H9 (cell line): ENCODE measurements around the gene NEUROD2. TPM values are rescaled to one million over a fixed set of nuclear protein-coding genes. Genes with fewer than 3 reads are reported as not detected.

Source experiments
- DNase-seq: peaks from one replicate; pipeline ENCODE4 v3.0.0-alpha.2; 2017
- H2AFZ ChIP-seq: one replicate; pipeline ENCODE4 v1.6.1; 2013; ENCODE audit warnings: mild to moderate bottlenecking, low read length, control low read depth, moderate library complexity
- H2AK5ac ChIP-seq: 2 replicates; pipeline ENCODE4 v1.6.1; 2013; ENCODE audit warnings: low read length, control low read depth, mixed read lengths; ENCODE audit not compliant: insufficient read length
- H2BK120ac ChIP-seq: one replicate; pipeline ENCODE4 v1.6.1; 2013; ENCODE audit warnings: low read depth, mild to moderate bottlenecking, low read length, control low read depth, inconsistent platforms; ENCODE audit not compliant: poor library complexity, severe bottlenecking
- H2BK12ac ChIP-seq: 2 replicates; pipeline ENCODE4 v1.6.1; 2013; ENCODE audit warnings: low read length, control low read depth, mixed read lengths, low read depth; ENCODE audit not compliant: insufficient read length
- H2BK15ac ChIP-seq: 2 replicates; pipeline ENCODE4 v1.6.1; 2013; ENCODE audit warnings: low read depth, low read length, control low read depth
- H2BK20ac ChIP-seq: one replicate; pipeline ENCODE4 v1.6.1; 2013; ENCODE audit warnings: low read depth, mild to moderate bottlenecking, low read length, control low read depth, inconsistent platforms; ENCODE audit not compliant: poor library complexity, severe bottlenecking
- H2BK5ac ChIP-seq: 2 replicates; pipeline ENCODE4 v1.6.1; 2013; ENCODE audit warnings: low read length, control low read depth, mixed read lengths; ENCODE audit not compliant: insufficient read length
- H3K14ac ChIP-seq: 2 replicates; pipeline ENCODE4 v1.6.1; 2013; ENCODE audit warnings: low read length, control low read depth; ENCODE audit not compliant: insufficient read depth
- H3K18ac ChIP-seq: 2 replicates; pipeline ENCODE4 v1.6.1; 2013; ENCODE audit warnings: low read depth, mild to moderate bottlenecking, mixed read lengths, low read length, control low read depth; ENCODE audit not compliant: insufficient read length
- H3K23ac ChIP-seq: 2 replicates; pipeline ENCODE4 v1.6.1; 2013; ENCODE audit warnings: low read length, control low read depth, mixed read lengths, low read depth; ENCODE audit not compliant: insufficient read length
- H3K23me2 ChIP-seq: 2 replicates; pipeline ENCODE4 v1.6.1; 2013; ENCODE audit warnings: low read depth, mild to moderate bottlenecking, mixed read lengths, low read length, control low read depth; ENCODE audit not compliant: insufficient read length, poor library complexity, severe bottlenecking
- H3K27ac ChIP-seq: 2 replicates; pipeline ENCODE4 v1.5.1; 2013; ENCODE audit warnings: low read length, control low read depth, mixed read lengths, low read depth; ENCODE audit not compliant: insufficient read length
- H3K27me3 ChIP-seq: 2 replicates; pipeline ENCODE4 v1.6.1; 2013; ENCODE audit warnings: low read length, control low read depth, inconsistent platforms; ENCODE audit not compliant: insufficient read depth
- H3K4ac ChIP-seq: 2 replicates; pipeline ENCODE4 v1.6.1; 2013; ENCODE audit warnings: low read depth, mild to moderate bottlenecking, control low read depth, inconsistent platforms, low read length, moderate library complexity
- H3K4me1 ChIP-seq: 2 replicates; pipeline ENCODE4 v1.6.1; 2013; ENCODE audit warnings: low read length, control low read depth, inconsistent platforms; ENCODE audit not compliant: insufficient read depth
- H3K4me2 ChIP-seq: 2 replicates; pipeline ENCODE4 v1.6.1; 2013; ENCODE audit warnings: low read length, control low read depth, mixed read lengths; ENCODE audit not compliant: insufficient read length, insufficient read depth
- H3K56ac ChIP-seq: 2 replicates; pipeline ENCODE4 v1.6.1; 2013; ENCODE audit warnings: low read depth, mild to moderate bottlenecking, mixed read lengths, low read length, control low read depth; ENCODE audit not compliant: insufficient read length
- H3K79me1 ChIP-seq: 2 replicates; pipeline ENCODE4 v1.6.1; 2013; ENCODE audit warnings: low read depth, mild to moderate bottlenecking, moderate library complexity, low read length, control low read depth, inconsistent platforms; ENCODE audit not compliant: insufficient read depth, poor library complexity, severe bottlenecking
- H3K79me2 ChIP-seq: 2 replicates; pipeline ENCODE4 v1.6.1; 2013; ENCODE audit warnings: low read length, control low read depth, inconsistent platforms; ENCODE audit not compliant: insufficient read depth
- H3K9ac ChIP-seq: 2 replicates; pipeline ENCODE4 v1.6.1; 2013; ENCODE audit warnings: low read length, control low read depth, mixed read lengths; ENCODE audit not compliant: insufficient read length; ENCODE audit errors: extremely low read depth
- H3K9me3 ChIP-seq: one replicate; pipeline ENCODE4 v1.6.1; 2013; ENCODE audit warnings: low read depth, low read length, inconsistent platforms; ENCODE audit not compliant: control insufficient read depth
- H3T11ph ChIP-seq: one replicate; pipeline ENCODE4 v1.6.1; 2013; ENCODE audit warnings: mild to moderate bottlenecking, low read length, control low read depth, inconsistent platforms
- H4K20me1 ChIP-seq: one replicate; pipeline ENCODE4 v1.6.1; 2013; ENCODE audit not compliant: control insufficient read depth, insufficient read length, insufficient read depth
- H4K5ac ChIP-seq: 2 replicates; pipeline ENCODE4 v1.6.1; 2013; ENCODE audit warnings: low read depth, mild to moderate bottlenecking, mixed read lengths, low read length, control low read depth; ENCODE audit not compliant: insufficient read length
- H4K8ac ChIP-seq: replicated peaks from 2 replicates; pipeline ENCODE4 v1.6.1; 2013; ENCODE audit warnings: low read length, control low read depth, mixed read lengths, low read depth; ENCODE audit not compliant: insufficient read length
- H4K91ac ChIP-seq: 2 replicates; pipeline ENCODE4 v1.6.1; 2013; ENCODE audit warnings: low read depth, mild to moderate bottlenecking, moderate library complexity, mixed read lengths, low read length, control low read depth; ENCODE audit not compliant: insufficient read length
- H3K27ac Mint-ChIP-seq, 3 experiments: 2 replicates in 2 of 3; 3 replicates in 1 of 3; pipeline ENCODE4 v1.8.0; 2020 to 2021; ENCODE audit warnings: mixed read lengths in 3 of 3, mild to moderate bottlenecking in 1 of 3, moderate library complexity in 1 of 3
- H3K27me3 Mint-ChIP-seq: 2 replicates; pipeline ENCODE4 v1.8.0; 2021; ENCODE audit warnings: low read depth, mild to moderate bottlenecking, moderate library complexity, mixed read lengths
- H3K36me3 Mint-ChIP-seq, 3 experiments: 2 replicates in 2 of 3; 3 replicates in 1 of 3; pipeline ENCODE4 v1.8.0; 2020 to 2021; ENCODE audit warnings: low read depth in 3 of 3, mixed read lengths in 3 of 3; ENCODE audit not compliant: insufficient read depth in 1 of 3
- H3K4me1 Mint-ChIP-seq, 2 experiments: 2 replicates each; pipeline ENCODE4 v1.8.0; 2020; ENCODE audit warnings: mixed read lengths in 2 of 2
- H3K4me3 Mint-ChIP-seq, 2 experiments: 2 replicates in 1 of 2; 3 replicates in 1 of 2; pipeline ENCODE4 v1.8.0; 2020 to 2021; ENCODE audit warnings: mild to moderate bottlenecking in 2 of 2, mixed read lengths in 2 of 2, moderate library complexity in 1 of 2
- H3K9me3 Mint-ChIP-seq, 2 experiments: 2 replicates in 1 of 2; 3 replicates in 1 of 2; pipeline ENCODE4 v1.8.0; 2020; ENCODE audit warnings: mild to moderate bottlenecking in 2 of 2, mixed read lengths in 2 of 2, moderate library complexity in 1 of 2
- WGBS: extraction: QIAGEN DNeasy Blood & Tissue Kit; methylation state at CpG from one replicate; pipeline ENCODE4 v1.1.7; 2013; ENCODE audit warnings: missing lambda C conversion rate, low lambda C conversion rate, mixed read lengths; ENCODE audit not compliant: insufficient read length; ENCODE audit errors: extremely low coverage; 5-methylcytosine and 5-hydroxymethylcytosine counted together
- total RNA-seq: library from RNA; stranded (reverse); gene quantifications from 2 replicates; pipeline ENCODE4 v1.2.1, GENCODE V29; 2021
- TF ChIP-seq, protein P1 (sequence below): fragments of 200-600 bp; sonication (generic); conservative IDR thresholded peaks from 3 replicates; pipeline ENCODE4 v1.8.0; 2021; ENCODE audit warnings: antibody characterized with exemption, mild to moderate bottlenecking

NEUROD2 gene
- total RNA-seq, 1 experiment from 2014 or later = not detected

DNA sequence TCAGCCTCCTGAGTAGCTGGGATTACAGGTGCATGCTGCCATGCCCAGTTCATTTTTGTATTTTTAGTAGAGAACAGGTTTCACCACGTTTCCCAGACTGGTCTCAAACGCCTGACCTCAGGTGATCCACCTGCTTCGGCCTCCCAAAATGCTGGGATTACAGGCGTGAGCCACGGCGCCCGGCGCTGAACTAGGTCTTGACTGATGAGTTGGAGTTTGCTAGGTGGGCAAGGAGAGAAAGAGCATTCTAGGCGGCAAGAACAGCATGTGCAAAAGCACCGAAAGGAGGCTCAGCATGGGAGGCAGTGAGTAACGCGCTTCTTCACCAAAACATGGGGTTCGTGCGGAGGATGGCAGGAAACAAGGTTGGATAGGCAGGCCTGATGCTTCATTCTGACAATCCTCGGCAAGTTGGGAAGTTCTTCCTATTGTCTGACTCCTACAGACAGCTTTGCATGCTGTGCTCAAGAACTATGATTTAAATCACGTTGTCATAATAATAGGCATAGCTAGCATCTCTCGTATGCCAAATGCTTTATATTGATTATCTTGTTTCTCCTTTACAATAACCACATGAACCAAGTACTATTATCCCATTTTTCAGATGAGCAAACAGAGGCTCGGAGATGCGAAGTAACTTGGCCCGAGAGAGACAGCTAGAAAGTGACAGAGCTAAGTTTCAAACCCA, 26.5 kb downstream of the NEUROD2 start:
- Mint-ChIP-seq H3K36me3 (no peaks in the 10 kb centered on the region), H3K27ac (peak overlapping the region in 1 of 3 experiments; percentile 30; a peak in 1 of 7 replicates), H3K9me3 (no peaks in the 10 kb centered on the region), H3K27me3 (peaks cover 32% of the 10 kb centered on the region), H3K4me3 (no peak overlapping the region), H3K4me1 (peaks cover 32 to 40% of the 10 kb centered on the region in 2 experiments)
- H3K79me1 ChIP-seq = no peaks in the 10 kb centered on the region
- no peak overlapping the region for H3K23ac ChIP-seq
- no peak overlapping the region for H2AK5ac ChIP-seq
- no peak overlapping the region for H2BK120ac ChIP-seq
- WGBS = no CpG with 5 or more reads among the region's 20 CpGs
- H3K27me3 ChIP-seq = no peaks in the 10 kb centered on the region
- H3K4me1 ChIP-seq = peaks cover 12% of the 10 kb centered on the region
- no peaks in the 10 kb centered on the region for H3K9me3 ChIP-seq
- no peak for DNase-seq
- H2BK15ac ChIP-seq = no peak overlapping the region
- no peak overlapping the region for H4K8ac ChIP-seq
- H3K4ac ChIP-seq = no peak overlapping the region
- H2AFZ ChIP-seq = no peak overlapping the region
- H2BK5ac ChIP-seq = no peak overlapping the region
- H3K27ac ChIP-seq = no peak overlapping the region
- H3K4me2 ChIP-seq = no peak overlapping the region
- no peak overlapping the region for H3K14ac ChIP-seq
- H3T11ph ChIP-seq = no peak overlapping the region
- H2BK12ac ChIP-seq = no peak overlapping the region
- H4K20me1 ChIP-seq = no peaks in the 10 kb centered on the region
- no peaks in the 10 kb centered on the region for H3K23me2 ChIP-seq
- no peak overlapping the region for H2BK20ac ChIP-seq
- TF ChIP-seq, protein P1, sequence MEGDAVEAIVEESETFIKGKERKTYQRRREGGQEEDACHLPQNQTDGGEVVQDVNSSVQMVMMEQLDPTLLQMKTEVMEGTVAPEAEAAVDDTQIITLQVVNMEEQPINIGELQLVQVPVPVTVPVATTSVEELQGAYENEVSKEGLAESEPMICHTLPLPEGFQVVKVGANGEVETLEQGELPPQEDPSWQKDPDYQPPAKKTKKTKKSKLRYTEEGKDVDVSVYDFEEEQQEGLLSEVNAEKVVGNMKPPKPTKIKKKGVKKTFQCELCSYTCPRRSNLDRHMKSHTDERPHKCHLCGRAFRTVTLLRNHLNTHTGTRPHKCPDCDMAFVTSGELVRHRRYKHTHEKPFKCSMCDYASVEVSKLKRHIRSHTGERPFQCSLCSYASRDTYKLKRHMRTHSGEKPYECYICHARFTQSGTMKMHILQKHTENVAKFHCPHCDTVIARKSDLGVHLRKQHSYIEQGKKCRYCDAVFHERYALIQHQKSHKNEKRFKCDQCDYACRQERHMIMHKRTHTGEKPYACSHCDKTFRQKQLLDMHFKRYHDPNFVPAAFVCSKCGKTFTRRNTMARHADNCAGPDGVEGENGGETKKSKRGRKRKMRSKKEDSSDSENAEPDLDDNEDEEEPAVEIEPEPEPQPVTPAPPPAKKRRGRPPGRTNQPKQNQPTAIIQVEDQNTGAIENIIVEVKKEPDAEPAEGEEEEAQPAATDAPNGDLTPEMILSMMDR = no peak
- no peak overlapping the region for H3K56ac ChIP-seq
- no peak overlapping the region for H3K18ac ChIP-seq
- H4K91ac ChIP-seq = no peak overlapping the region
- H3K9ac ChIP-seq = no peak overlapping the region
- no peaks in the 10 kb centered on the region for H3K79me2 ChIP-seq
- H4K5ac ChIP-seq = no peak overlapping the region
